Sigmoid colon (tissue), 7 donors: ENCODE results near the gene P2RY11. TPM values are rescaled to one million over a fixed set of nuclear protein-coding genes. Genes with fewer than 3 reads are reported as not detected.
A peak's percentile ranks its signal among the peaks of the same experiment; 100 is the strongest.

Experiments used
- DNase-seq: peaks from one replicate; pipeline ENCODE4 v3.0.0-alpha.2; 2019
- H3K27ac ChIP-seq, 4 donors: fragments of 200-600 bp; sonication (generic); one replicate each; pipeline ENCODE4 v1.5.1; 2016 to 2019; ENCODE audit warnings: mild to moderate bottlenecking in 1 of 4
- H3K27me3 ChIP-seq, 3 donors: fragments of 200-600 bp; sonication (generic); one replicate each; pipeline ENCODE4 v1.5.1; 2019; ENCODE audit warnings: mild to moderate bottlenecking in 1 of 3
- H3K36me3 ChIP-seq, 4 donors: fragments of 200-600 bp; sonication (generic); one replicate each; pipeline ENCODE4 v1.5.1; 2016 to 2019
- H3K4me1 ChIP-seq, 4 donors: fragments of 200-600 bp; sonication (generic); one replicate each; pipeline ENCODE4 v1.5.1; 2017 to 2019
- H3K4me3 ChIP-seq, 4 donors: fragments of 200-600 bp; sonication (generic); one replicate each; pipeline ENCODE4 v1.5.1; 2017 to 2019; ENCODE audit warnings: mild to moderate bottlenecking in 2 of 4, moderate library complexity in 1 of 4
- H3K9me3 ChIP-seq, 4 donors: fragments of 200-600 bp in 3 of 4; sonication (generic) in 3 of 4; one replicate each; pipeline versions ENCODE4 v1.5.1 to v1.6.1; 2013 to 2019
- EP300 ChIP-seq, 4 donors: sonication (generic); formaldehyde crosslinking; IDR thresholded peaks; one replicate each; pipeline ENCODE4 v1.6.1; 2017; ENCODE audit warnings: antibody characterized with exemption in 4 of 4
- POLR2A ChIP-seq, 2 donors: fragments of 450-650 bp; IDR thresholded peaks; one replicate each; pipeline ENCODE4 v1.6.1; 2016; ENCODE audit warnings: antibody characterized with exemption in 2 of 2, mild to moderate bottlenecking in 2 of 2, moderate library complexity in 2 of 2
- POLR2AphosphoS5 ChIP-seq, 4 donors: sonication (generic); formaldehyde crosslinking; IDR thresholded peaks; one replicate each; pipeline ENCODE4 v1.6.1; 2017; ENCODE audit warnings: antibody characterized with exemption in 4 of 4
- WGBS, 2 donors: extraction: QIAGEN DNeasy Blood & Tissue Kit; methylation state at CpG; one replicate each; pipeline ENCODE4 v1.1.7; 2013; 5-methylcytosine and 5-hydroxymethylcytosine counted together
- intact Hi-C: fragments of 100-400 bp; cut with DNase I; formaldehyde crosslinking; loops from one replicate; pipeline ENCODE4 v1.15.1; 2023
- polyA plus RNA-seq, 3 donors: library from polyadenylated mRNA; stranded (reverse); fragments of 200-250 nt; gene quantifications; one replicate each; pipeline ENCODE4 v1.2.3, GENCODE V29; 2013
- total RNA-seq, 4 donors: library from RNA; depleted of rRNA; stranded (reverse); fragments of >200 nt; gene quantifications; one replicate each; pipeline ENCODE4 v1.1.0, GENCODE V29; 2016
- TF ChIP-seq, protein P1 (sequence below), 4 experiments: fragments of 450-650 bp in 3 of 4; fragments of 200-600 bp in 1 of 4; IDR thresholded peaks; one replicate each; pipeline ENCODE4 v1.5.1; 2016 to 2019; ENCODE audit warnings: antibody characterized with exemption in 4 of 4, mild to moderate bottlenecking in 3 of 4, moderate library complexity in 2 of 4
- donor health status: healthy with polysubstance abuse.
- donor health status: Bipolar disorder and iron deficiency.
- donor health status: healthy.

The P2RY11 gene
- total and polyA plus RNA-seq, 7 donors: 1.2 to 18.5 (median 3.9) TPM

DNA sequence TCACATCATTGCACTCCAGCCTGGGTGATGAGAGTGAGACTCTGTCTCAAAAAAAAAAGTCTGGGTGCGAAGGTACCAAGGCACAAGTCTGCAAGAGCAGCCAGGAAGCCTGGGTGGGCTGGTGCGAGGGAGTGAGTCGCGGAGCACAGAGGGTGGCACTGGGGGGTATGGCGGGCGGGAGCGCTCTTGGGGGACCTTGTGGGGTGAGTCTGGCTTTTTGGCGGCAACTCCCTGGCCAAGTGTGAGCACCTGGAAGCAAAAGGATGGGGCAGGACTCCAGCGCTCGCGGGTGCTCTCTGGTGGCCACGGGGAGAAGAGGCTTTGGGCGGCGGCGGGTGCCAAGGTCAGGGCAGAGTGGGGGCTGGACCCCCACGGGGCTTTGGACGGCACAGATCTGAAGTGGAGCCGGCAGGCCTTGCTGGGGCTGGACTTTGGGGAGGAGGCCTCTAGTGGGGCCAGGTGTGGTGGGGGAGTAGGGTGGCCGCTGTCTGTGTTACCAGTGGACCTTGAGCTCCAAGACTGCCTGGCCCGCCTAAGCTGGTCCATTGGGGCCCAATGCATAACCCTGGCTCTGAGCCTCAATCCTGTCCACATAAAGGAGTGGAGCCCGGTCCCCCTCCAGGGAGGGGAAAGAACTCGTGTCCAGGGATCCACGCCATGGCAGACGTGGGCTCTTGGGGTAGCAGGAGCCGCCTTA, 1.6 kb downstream of the P2RY11 start:
- H3K4me3 ChIP-seq: no peak overlapping the region
- WGBS, 2 donors: 16 to 26% methylated on average over 25 of the region's 25 CpGs
- no peak for DNase-seq
- TF ChIP-seq, protein P1, sequence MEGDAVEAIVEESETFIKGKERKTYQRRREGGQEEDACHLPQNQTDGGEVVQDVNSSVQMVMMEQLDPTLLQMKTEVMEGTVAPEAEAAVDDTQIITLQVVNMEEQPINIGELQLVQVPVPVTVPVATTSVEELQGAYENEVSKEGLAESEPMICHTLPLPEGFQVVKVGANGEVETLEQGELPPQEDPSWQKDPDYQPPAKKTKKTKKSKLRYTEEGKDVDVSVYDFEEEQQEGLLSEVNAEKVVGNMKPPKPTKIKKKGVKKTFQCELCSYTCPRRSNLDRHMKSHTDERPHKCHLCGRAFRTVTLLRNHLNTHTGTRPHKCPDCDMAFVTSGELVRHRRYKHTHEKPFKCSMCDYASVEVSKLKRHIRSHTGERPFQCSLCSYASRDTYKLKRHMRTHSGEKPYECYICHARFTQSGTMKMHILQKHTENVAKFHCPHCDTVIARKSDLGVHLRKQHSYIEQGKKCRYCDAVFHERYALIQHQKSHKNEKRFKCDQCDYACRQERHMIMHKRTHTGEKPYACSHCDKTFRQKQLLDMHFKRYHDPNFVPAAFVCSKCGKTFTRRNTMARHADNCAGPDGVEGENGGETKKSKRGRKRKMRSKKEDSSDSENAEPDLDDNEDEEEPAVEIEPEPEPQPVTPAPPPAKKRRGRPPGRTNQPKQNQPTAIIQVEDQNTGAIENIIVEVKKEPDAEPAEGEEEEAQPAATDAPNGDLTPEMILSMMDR (IDR thresholded peaks at IDR 0.05): peak in 3 of 4 experiments; percentile 44 to 50 (median 44)
- no peak for TF ChIP-seq EP300 (IDR thresholded peaks at IDR 0.05)
- H3K27ac ChIP-seq: no peak overlapping the region
- no peaks in the 10 kb centered on the region for H3K9me3 ChIP-seq
- no peaks in the 10 kb centered on the region for H3K27me3 ChIP-seq
- H3K4me1 ChIP-seq: peaks cover 0 to 20% (median 4%) of the 10 kb centered on the region in 4 donors
- H3K36me3 ChIP-seq: peaks cover 46 to 83% (median 62%) of the 10 kb centered on the region in 4 donors
- intact Hi-C loops: no loop called here

DNA sequence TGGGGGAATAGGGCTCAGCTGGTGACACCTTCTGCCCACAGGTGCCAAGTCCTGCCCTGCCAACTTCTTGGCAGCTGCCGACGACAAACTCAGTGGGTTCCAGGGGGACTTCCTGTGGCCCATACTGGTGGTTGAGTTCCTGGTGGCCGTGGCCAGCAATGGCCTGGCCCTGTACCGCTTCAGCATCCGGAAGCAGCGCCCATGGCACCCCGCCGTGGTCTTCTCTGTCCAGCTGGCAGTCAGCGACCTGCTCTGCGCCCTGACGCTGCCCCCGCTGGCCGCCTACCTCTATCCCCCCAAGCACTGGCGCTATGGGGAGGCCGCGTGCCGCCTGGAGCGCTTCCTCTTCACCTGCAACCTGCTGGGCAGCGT, 2.1 kb downstream of the P2RY11 start:
- no peaks in the 10 kb centered on the region for H3K9me3 ChIP-seq
- no peak overlapping the region for H3K4me3 ChIP-seq
- no peak for TF ChIP-seq POLR2AphosphoS5 (IDR thresholded peaks at IDR 0.05)
- TF ChIP-seq POLR2A (IDR thresholded peaks at IDR 0.05): no peak
- no peak for TF ChIP-seq EP300 (IDR thresholded peaks at IDR 0.05)
- TF ChIP-seq, protein P1 (IDR thresholded peaks at IDR 0.05): no peak
- peaks cover 45 to 83% (median 58%) of the 10 kb centered on the region in 4 donors for H3K36me3 ChIP-seq
- no peak for DNase-seq
- WGBS, 2 donors: 76 to 77% methylated on average over 19 of the region's 19 CpGs
- intact Hi-C loops: no loop called here
- peaks cover 0 to 26% (median 7%) of the 10 kb centered on the region in 4 donors for H3K4me1 ChIP-seq
- no peak overlapping the region for H3K27ac ChIP-seq
- H3K27me3 ChIP-seq: no peaks in the 10 kb centered on the region

DNA sequence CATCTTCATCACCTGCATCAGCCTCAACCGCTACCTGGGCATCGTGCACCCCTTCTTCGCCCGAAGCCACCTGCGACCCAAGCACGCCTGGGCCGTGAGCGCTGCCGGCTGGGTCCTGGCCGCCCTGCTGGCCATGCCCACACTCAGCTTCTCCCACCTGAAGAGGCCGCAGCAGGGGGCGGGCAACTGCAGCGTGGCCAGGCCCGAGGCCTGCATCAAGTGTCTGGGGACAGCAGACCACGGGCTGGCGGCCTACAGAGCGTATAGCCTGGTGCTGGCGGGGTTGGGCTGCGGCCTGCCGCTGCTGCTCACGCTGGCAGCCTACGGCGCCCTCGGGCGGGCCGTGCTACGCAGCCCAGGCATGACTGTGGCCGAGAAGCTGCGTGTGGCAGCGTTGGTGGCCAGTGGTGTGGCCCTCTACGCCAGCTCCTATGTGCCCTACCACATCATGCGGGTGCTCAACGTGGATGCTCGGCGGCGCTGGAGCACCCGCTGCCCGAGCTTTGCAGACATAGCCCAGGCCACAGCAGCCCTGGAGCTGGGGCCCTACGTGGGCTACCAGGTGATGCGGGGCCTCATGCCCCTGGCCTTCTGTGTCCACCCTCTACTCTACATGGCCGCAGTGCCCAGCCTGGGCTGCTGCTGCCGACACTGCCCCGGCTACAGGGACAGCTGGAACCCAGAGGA, 2.6 kb downstream of the P2RY11 start:
- H3K27ac ChIP-seq: no peak overlapping the region
- peaks cover 42 to 78% (median 54%) of the 10 kb centered on the region in 4 donors for H3K36me3 ChIP-seq
- intact Hi-C loops: no loop called here
- TF ChIP-seq POLR2A (IDR thresholded peaks at IDR 0.05): no peak
- TF ChIP-seq EP300 (IDR thresholded peaks at IDR 0.05): no peak
- TF ChIP-seq POLR2AphosphoS5 (IDR thresholded peaks at IDR 0.05): peak in 2 of 4 donors; percentile 8 to 38
- TF ChIP-seq, protein P1 (IDR thresholded peaks at IDR 0.05): no peak
- no peaks in the 10 kb centered on the region for H3K9me3 ChIP-seq
- no peak overlapping the region for H3K4me3 ChIP-seq
- 91% methylated on average over 43 of the region's 43 CpGs for WGBS, 2 donors
- DNase-seq: no peak
- H3K27me3 ChIP-seq: no peaks in the 10 kb centered on the region
- H3K4me1 ChIP-seq: peaks cover 0 to 31% (median 13%) of the 10 kb centered on the region in 4 donors

DNA sequence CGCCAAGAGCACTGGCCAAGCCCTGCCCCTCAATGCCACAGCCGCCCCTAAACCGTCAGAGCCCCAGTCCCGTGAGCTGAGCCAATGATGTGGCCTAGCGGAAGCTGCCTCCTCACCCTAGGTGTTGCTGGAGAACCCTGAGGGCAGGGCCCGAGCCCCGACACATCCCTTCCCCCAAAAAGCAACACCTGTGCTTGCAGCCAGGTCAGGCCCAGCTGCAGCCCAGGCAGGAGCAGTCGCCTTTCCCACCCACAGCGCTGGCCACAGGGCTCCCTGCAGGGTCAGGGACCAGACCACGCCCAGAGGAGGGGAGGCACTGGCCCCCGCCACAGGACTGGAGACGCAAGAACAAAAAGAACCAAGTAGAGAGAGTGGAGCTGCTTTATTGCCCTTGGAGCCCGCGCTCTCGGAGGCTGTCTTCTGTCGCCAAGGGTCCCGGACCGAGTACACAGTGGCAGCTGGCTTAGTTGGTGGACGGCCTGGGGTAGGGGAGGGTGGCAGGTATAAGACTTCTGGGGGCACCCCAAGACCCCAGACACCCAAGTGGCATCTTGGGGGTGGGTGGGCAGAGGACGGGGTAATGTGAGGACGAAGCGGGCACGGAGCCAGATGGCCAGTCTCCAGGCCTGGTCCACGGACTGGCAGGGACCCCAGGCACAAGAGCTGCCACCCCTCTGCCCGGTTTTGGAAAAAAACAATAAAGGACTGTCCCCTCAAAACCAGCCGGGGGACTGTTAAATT, 3.3 kb downstream of the P2RY11 start:
- intact Hi-C loops: no loop called here

More for the DNA sequence above, 3.3 kb downstream of the P2RY11 start:
- TF ChIP-seq POLR2A (IDR thresholded peaks at IDR 0.05) (no peak), POLR2AphosphoS5 (IDR thresholded peaks at IDR 0.05) (no peak), EP300 (IDR thresholded peaks at IDR 0.05) (no peak)
- TF ChIP-seq, protein P1 (IDR thresholded peaks at IDR 0.05): no peak
- H3K4me3 ChIP-seq: no peak overlapping the region
- H3K4me1 ChIP-seq: peaks cover 0 to 35% (median 16%) of the 10 kb centered on the region in 4 donors
- H3K36me3 ChIP-seq: peaks cover 35 to 71% (median 47%) of the 10 kb centered on the region in 4 donors
- DNase-seq: no peak
- H3K27ac ChIP-seq: no peak overlapping the region
- 82 to 84% methylated on average over 26 of the region's 26 CpGs for WGBS, 2 donors
- H3K27me3 ChIP-seq: no peaks in the 10 kb centered on the region
- H3K9me3 ChIP-seq: no peaks in the 10 kb centered on the region
